Measurements from ENCODE around the gene INHBE.
A peak's percentile ranks its signal among the peaks of the same experiment; 100 is the strongest.

Gene INHBE

DNA sequence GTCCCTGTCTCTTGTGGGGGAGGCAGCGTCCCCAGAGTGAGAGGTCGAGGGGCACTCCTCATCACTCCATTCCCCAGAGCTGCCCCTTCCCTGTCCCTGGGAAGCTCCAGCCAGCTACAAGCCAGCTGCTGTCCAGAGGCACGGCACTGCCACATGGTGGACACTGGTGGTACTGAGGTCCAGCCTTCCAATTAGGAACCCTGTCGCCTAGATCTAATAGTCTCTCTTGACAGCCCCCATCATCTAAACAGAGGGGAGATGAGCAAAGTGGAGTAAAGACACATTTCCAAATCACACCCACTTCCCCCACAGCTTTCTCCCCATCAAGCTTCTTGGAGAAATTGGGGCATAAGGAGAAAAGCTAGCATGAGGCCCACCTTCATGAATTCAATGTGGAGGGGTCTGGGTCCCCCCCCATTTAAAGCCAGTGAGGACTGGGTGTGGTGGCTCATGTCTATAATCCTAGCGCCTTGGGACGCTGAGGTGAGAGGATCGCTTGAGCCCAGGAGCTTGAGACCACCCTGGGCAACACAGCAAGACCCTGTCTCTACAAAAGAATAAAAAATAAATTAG, 2.1 kb upstream of the INHBE start (continued):
- TF ChIP-seq ZBTB17 (tag by site-specific recombination; IDR thresholded peaks at IDR 0.05) (0 out of 2 replicates have a peak, but pooled peaks have one; percentile 26), ZBTB44 (tag by site-specific recombination; IDR thresholded peaks at IDR 0.05) (no peak), KLF9 (tag by site-specific recombination; IDR thresholded peaks at IDR 0.05; ENCODE audit: low read depth) (no peak), ZFP37 (tag by site-specific recombination; IDR thresholded peaks at IDR 0.05) (no peak)

DNA sequence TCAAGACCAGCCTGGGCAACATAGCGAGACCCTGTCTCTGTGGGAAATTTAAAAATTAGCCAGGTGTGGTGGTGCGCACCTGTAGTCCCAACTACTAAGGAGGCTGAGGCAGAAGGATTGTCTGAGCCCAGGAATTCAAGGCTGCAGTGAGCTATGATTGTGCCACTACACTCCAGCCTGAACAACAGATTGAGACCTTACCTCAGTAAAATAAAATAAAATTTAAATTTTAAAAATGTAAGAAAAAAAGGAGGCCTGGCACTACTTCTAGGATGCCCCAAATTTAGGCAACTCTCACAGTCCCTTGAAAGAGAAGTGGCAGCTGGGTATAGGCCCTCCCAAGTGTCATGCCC, 918 bp upstream of the INHBE start:
- H3K36me3 ChIP-seq (ENCODE audit: control insufficient read depth in 2 of 2, insufficient read depth in 1 of 2, low read length in 2 of 2): no peaks in the 10 kb centered on the region
- H3K27ac ChIP-seq (ENCODE audit: extremely low read depth, low read depth, low read length): no peak overlapping the region; the same call in 1 of the 2 replicates
- ChIA-PET POLR2A (interaction anchor here (1.2 kb wide), 1 partner anchor 12 kb away, joined by 4 read pairs; no protein-coding TSS in a partner anchor), CTCF (interaction anchor here (1.0 to 9.7 kb wide), 16 partner anchors 8 to 240 kb away, joined by 3 to 219 read pairs (median 19); partner anchors contain the start of genes INHBC, NXPH4 and STAC3)
- no peak for TF ChIP-seq ZNF10 (tag by site-specific recombination; IDR thresholded peaks at IDR 0.05)
- no peak for TF ChIP-seq ZNF132 (tag by site-specific recombination; IDR thresholded peaks at IDR 0.05; ENCODE audit: borderline replicate concordance)
- no peak for TF ChIP-seq ZNF211 (tag by site-specific recombination; IDR thresholded peaks at IDR 0.05; ENCODE audit: low read depth)
- TF ChIP-seq ZNF174 (tag by site-specific recombination; IDR thresholded peaks at IDR 0.05): no peak
- no peak for TF ChIP-seq ZNF670 (tag by site-specific recombination; IDR thresholded peaks at IDR 0.05; ENCODE audit: low read depth)
- no peak for TF ChIP-seq ZEB2 (tag by site-specific recombination; IDR thresholded peaks at IDR 0.05)
- no peak for TF ChIP-seq GLIS2 (tag by site-specific recombination; IDR thresholded peaks at IDR 0.05)
- no peak for TF ChIP-seq OSR2 (tag by site-specific recombination; IDR thresholded peaks at IDR 0.05)
- no peak for TF ChIP-seq GFI1B (tag by site-specific recombination; IDR thresholded peaks at IDR 0.05)
- no peak for TF ChIP-seq ZNF791 (tag by site-specific recombination; IDR thresholded peaks at IDR 0.05)
- TF ChIP-seq, protein P1, sequence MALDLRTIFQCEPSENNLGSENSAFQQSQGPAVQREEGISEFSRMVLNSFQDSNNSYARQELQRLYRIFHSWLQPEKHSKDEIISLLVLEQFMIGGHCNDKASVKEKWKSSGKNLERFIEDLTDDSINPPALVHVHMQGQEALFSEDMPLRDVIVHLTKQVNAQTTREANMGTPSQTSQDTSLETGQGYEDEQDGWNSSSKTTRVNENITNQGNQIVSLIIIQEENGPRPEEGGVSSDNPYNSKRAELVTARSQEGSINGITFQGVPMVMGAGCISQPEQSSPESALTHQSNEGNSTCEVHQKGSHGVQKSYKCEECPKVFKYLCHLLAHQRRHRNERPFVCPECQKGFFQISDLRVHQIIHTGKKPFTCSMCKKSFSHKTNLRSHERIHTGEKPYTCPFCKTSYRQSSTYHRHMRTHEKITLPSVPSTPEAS (tag by site-specific recombination; IDR thresholded peaks at IDR 0.05): no peak
- TF ChIP-seq ZNF843 (tag by site-specific recombination; IDR thresholded peaks at IDR 0.05): no peak
- TF ChIP-seq PRDM2 (tag by site-specific recombination; IDR thresholded peaks at IDR 0.05; ENCODE audit: borderline replicate concordance): no peak
- TF ChIP-seq, protein P2, sequence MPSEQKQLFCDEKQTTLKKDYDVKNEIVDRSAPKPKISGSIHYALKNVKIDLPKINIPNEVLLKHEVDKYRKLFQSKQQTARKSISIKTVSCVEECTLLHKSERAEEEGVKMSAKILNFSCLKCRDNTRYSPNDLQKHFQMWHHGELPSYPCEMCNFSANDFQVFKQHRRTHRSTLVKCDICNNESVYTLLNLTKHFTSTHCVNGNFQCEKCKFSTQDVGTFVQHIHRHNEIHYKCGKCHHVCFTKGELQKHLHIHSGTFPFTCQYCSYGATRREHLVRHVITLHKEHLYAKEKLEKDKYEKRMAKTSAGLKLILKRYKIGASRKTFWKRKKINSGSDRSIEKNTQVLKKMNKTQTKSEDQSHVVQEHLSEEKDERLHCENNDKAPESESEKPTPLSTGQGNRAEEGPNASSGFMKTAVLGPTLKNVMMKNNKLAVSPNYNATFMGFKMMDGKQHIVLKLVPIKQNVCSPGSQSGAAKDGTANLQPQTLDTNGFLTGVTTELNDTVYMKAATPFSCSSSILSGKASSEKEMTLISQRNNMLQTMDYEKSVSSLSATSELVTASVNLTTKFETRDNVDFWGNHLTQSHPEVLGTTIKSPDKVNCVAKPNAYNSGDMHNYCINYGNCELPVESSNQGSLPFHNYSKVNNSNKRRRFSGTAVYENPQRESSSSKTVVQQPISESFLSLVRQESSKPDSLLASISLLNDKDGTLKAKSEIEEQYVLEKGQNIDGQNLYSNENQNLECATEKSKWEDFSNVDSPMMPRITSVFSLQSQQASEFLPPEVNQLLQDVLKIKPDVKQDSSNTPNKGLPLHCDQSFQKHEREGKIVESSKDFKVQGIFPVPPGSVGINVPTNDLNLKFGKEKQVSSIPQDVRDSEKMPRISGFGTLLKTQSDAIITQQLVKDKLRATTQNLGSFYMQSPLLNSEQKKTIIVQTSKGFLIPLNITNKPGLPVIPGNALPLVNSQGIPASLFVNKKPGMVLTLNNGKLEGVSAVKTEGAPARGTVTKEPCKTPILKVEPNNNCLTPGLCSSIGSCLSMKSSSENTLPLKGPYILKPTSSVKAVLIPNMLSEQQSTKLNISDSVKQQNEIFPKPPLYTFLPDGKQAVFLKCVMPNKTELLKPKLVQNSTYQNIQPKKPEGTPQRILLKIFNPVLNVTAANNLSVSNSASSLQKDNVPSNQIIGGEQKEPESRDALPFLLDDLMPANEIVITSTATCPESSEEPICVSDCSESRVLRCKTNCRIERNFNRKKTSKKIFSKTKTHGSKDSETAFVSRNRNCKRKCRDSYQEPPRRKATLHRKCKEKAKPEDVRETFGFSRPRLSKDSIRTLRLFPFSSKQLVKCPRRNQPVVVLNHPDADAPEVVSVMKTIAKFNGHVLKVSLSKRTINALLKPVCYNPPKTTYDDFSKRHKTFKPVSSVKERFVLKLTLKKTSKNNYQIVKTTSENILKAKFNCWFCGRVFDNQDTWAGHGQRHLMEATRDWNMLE (tag by site-specific recombination; conservative IDR thresholded peaks at IDR 0.05; ENCODE audit: low read depth): no peak
- TF ChIP-seq ZNF175 (tag by site-specific recombination; IDR thresholded peaks at IDR 0.05): no peak
- no peak for TF ChIP-seq PBX3 (CRISPR knock-in tag; IDR thresholded peaks at IDR 0.05)
- H3K9me3 ChIP-seq (ENCODE audit: control insufficient read depth, insufficient read depth, low read depth, low read length): no peaks in the 10 kb centered on the region
- H3K4me3 ChIP-seq (ENCODE audit: low read depth, low read length): no peak overlapping the region
- peaks cover 7% of the 10 kb centered on the region; the same call in 1 of the 2 replicates for H3K4me1 ChIP-seq (ENCODE audit: control insufficient read depth, insufficient read depth, low read length)

Data from HEK293 (cell line).